ENCODE results near the gene CD9.

- TF ChIP-seq CTCF (IDR thresholded peaks at IDR 0.05; ENCODE audit: extremely low read depth in 1 of 2, insufficient read depth in 1 of 2, low read depth in 1 of 2, low read length in 2 of 2): no peak
- no peak for TF ChIP-seq POLR2AphosphoS5 (IDR thresholded peaks at IDR 0.05; ENCODE audit: insufficient read depth, low read depth, low read length)
- no peak for TF ChIP-seq POLR2A (IDR thresholded peaks at IDR 0.05; ENCODE audit: low read depth, low read length)
- no peak for TF ChIP-seq MYC (IDR thresholded peaks at IDR 0.05; ENCODE audit: low read depth, low read length)
- TF ChIP-seq GATA2 (IDR thresholded peaks at IDR 0.05; ENCODE audit: insufficient read depth, insufficient read length, low read depth, low read length): no peak
- no peak for TF ChIP-seq MAX (IDR thresholded peaks at IDR 0.05; ENCODE audit: insufficient read depth, insufficient read length)
- no peak for TF ChIP-seq FOS (IDR thresholded peaks at IDR 0.05; ENCODE audit: borderline replicate concordance, insufficient read depth, low read length)
- TF ChIP-seq EZH2 (IDR thresholded peaks at IDR 0.05; ENCODE audit: borderline replicate concordance, low read depth, low read length, severe bottlenecking): no peak
- TF ChIP-seq JUN (IDR thresholded peaks at IDR 0.05; ENCODE audit: borderline replicate concordance, insufficient read depth, insufficient read length, low read depth): no peak
Observed at GRCh38 chr12:6166808-6167207, 33.4 kb upstream of the CD9 start.
